Neuronal stem cell (in vitro differentiated cells): ENCODE measurements around the gene TMSB4Y.
A peak's percentile ranks its signal among the peaks of the same experiment; 100 is the strongest.

Experiments used
- DNase-seq: peaks from one replicate; pipeline ENCODE4 v3.0.0-alpha.2; 2013; ENCODE audit warnings: low spot score
- H2AFZ ChIP-seq: one replicate; pipeline ENCODE4 v1.6.1; 2013; ENCODE audit warnings: mild to moderate bottlenecking, low read length, inconsistent platforms
- H2AK5ac ChIP-seq: 2 replicates; pipeline ENCODE4 v1.6.1; 2013; ENCODE audit warnings: low read depth, mild to moderate bottlenecking, inconsistent platforms, low read length, moderate library complexity, mixed read lengths
- H2BK120ac ChIP-seq: 2 replicates; pipeline ENCODE4 v1.6.1; 2013; ENCODE audit warnings: low read depth, mild to moderate bottlenecking, inconsistent platforms, low read length, moderate library complexity, mixed read lengths
- H2BK12ac ChIP-seq: one replicate; pipeline ENCODE4 v1.6.1; 2013; ENCODE audit warnings: low read length, inconsistent platforms
- H2BK15ac ChIP-seq: 2 replicates; pipeline ENCODE4 v1.6.1; 2013; ENCODE audit warnings: mild to moderate bottlenecking, low read length, inconsistent platforms, mixed read lengths
- H2BK5ac ChIP-seq: one replicate; pipeline ENCODE4 v1.6.1; 2013; ENCODE audit warnings: inconsistent platforms, mild to moderate bottlenecking, low read length, moderate library complexity
- H3K14ac ChIP-seq: one replicate; pipeline ENCODE4 v1.6.1; 2013; ENCODE audit warnings: low read length, inconsistent platforms
- H3K18ac ChIP-seq: 2 replicates; pipeline ENCODE4 v1.6.1; 2013; ENCODE audit warnings: low read length, inconsistent platforms
- H3K23ac ChIP-seq: 2 replicates; pipeline ENCODE4 v1.6.1; 2013; ENCODE audit warnings: low read depth, mild to moderate bottlenecking, mixed read lengths, low read length, inconsistent platforms; ENCODE audit not compliant: poor library complexity
- H3K27ac ChIP-seq: replicated peaks from 3 replicates; pipeline ENCODE4 v1.5.1; 2013; ENCODE audit warnings: low read length, inconsistent platforms
- H3K27me3 ChIP-seq, 3 experiments: 2 replicates each; pipeline ENCODE4 v1.6.1; 2013; ENCODE audit warnings: low read length in 3 of 3, mild to moderate bottlenecking in 2 of 3, inconsistent platforms in 1 of 3, low read depth in 1 of 3, mixed read lengths in 1 of 3, moderate library complexity in 1 of 3; ENCODE audit not compliant: control insufficient read depth in 3 of 3, insufficient read depth in 3 of 3
- H3K36me3 ChIP-seq, 2 donors: replicated peaks in 1 of 2; 2 replicates each; pipeline ENCODE4 v1.6.1; 2013; ENCODE audit warnings: low read length in 2 of 2; ENCODE audit not compliant: control insufficient read depth in 2 of 2, insufficient read depth in 2 of 2
- H3K4ac ChIP-seq: 2 replicates; pipeline ENCODE4 v1.6.1; 2013; ENCODE audit warnings: inconsistent platforms, mild to moderate bottlenecking, low read length, moderate library complexity
- H3K4me1 ChIP-seq, 2 donors: 1 replicate in 1 of 2; 2 replicates in 1 of 2; pipeline ENCODE4 v1.6.1; 2013; ENCODE audit warnings: low read length in 2 of 2, low read depth in 1 of 2; ENCODE audit not compliant: control insufficient read depth in 2 of 2, insufficient read depth in 1 of 2
- H3K4me2 ChIP-seq: one replicate; pipeline ENCODE4 v1.6.1; 2013; ENCODE audit warnings: mild to moderate bottlenecking, low read length, inconsistent platforms; ENCODE audit not compliant: insufficient read depth, poor library complexity, severe bottlenecking
- H3K4me3 ChIP-seq, 2 donors: 2 replicates each; pipeline ENCODE4 v1.5.1; 2013; ENCODE audit warnings: low read length in 2 of 2, mild to moderate bottlenecking in 2 of 2, inconsistent platforms in 1 of 2, moderate library complexity in 1 of 2
- H3K79me1 ChIP-seq: one replicate; pipeline ENCODE4 v1.6.1; 2013; ENCODE audit warnings: low read depth, mild to moderate bottlenecking, inconsistent platforms, low read length, moderate library complexity
- H3K9ac ChIP-seq: one replicate; pipeline ENCODE4 v1.6.1; 2013; ENCODE audit warnings: mild to moderate bottlenecking, low read depth, low read length, inconsistent platforms; ENCODE audit not compliant: poor library complexity
- H3K9me3 ChIP-seq, 2 donors: replicated peaks in 1 of 2; 2 replicates each; pipeline versions ENCODE3 to v1.6.1; 2013; ENCODE audit warnings: low read length in 2 of 2, mild to moderate bottlenecking in 2 of 2, inconsistent platforms in 1 of 2, low read depth in 1 of 2, mixed read lengths in 1 of 2, moderate library complexity in 1 of 2; ENCODE audit not compliant: control insufficient read depth in 2 of 2, insufficient read depth in 1 of 2
- H4K8ac ChIP-seq: one replicate; pipeline ENCODE4 v1.6.1; 2013; ENCODE audit warnings: low read depth, mild to moderate bottlenecking, inconsistent platforms, low read length, moderate library complexity
- H4K91ac ChIP-seq: one replicate; pipeline ENCODE4 v1.6.1; 2013; ENCODE audit warnings: low read length, low read depth, mild to moderate bottlenecking, inconsistent platforms; ENCODE audit not compliant: poor library complexity
- WGBS, 2 donors: extraction: QIAGEN DNeasy Blood & Tissue Kit; methylation state at CpG; one replicate each; pipeline ENCODE4 v1.1.7; 2013; ENCODE audit warnings: missing lambda C conversion rate in 2 of 2, mixed read lengths in 1 of 2; ENCODE audit not compliant: insufficient read length in 2 of 2, insufficient replicate concordance in 1 of 2; ENCODE audit errors: extremely low coverage in 2 of 2; 5-methylcytosine and 5-hydroxymethylcytosine counted together

Gene TMSB4Y

DNA sequence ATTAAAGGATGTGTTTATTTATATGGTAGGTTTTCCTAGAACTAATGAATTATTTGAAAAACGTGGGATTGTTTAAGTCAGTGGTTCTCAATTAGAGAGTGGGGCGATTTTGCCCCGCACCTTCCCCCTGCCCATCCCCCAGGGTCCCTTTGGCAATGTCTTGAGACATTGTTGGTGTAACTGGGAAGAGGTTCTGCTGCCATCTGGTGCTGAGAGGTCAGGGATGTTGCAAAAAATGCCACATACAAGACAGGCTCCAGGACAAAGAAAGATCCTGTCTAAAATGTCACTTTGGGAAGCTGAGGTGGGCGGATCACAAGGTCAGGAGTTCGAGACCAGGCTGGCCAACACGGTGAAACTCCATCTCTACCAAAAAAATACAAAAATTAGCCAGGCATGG lies 25.8 kb downstream of the TMSB4Y start:
- H3K4me2 ChIP-seq = no peak overlapping the region
- no peak overlapping the region for H3K9ac ChIP-seq
- no peaks in the 10 kb centered on the region for H3K4me1 ChIP-seq
- WGBS, 2 donors = no CpG with 5 or more reads among the region's 6 CpGs
- no peak overlapping the region for H2BK12ac ChIP-seq
- H3K18ac ChIP-seq = no peak overlapping the region
- H3K4me3 ChIP-seq = no peak overlapping the region
- H2BK5ac ChIP-seq = no peak overlapping the region
- no peak overlapping the region for H2AK5ac ChIP-seq
- no peak overlapping the region for H3K23ac ChIP-seq
- H4K8ac ChIP-seq = no peak overlapping the region
- H3K14ac ChIP-seq = no peak overlapping the region
- no peak overlapping the region for H3K27ac ChIP-seq
- no peak overlapping the region for H4K91ac ChIP-seq
- H3K36me3 ChIP-seq = no peaks in the 10 kb centered on the region
- no peaks in the 10 kb centered on the region for H3K27me3 ChIP-seq
- no peak for DNase-seq
- H3K9me3 ChIP-seq = no peaks in the 10 kb centered on the region
- no peak overlapping the region for H2BK15ac ChIP-seq
- H3K79me1 ChIP-seq = no peaks in the 10 kb centered on the region
- no peak overlapping the region for H2BK120ac ChIP-seq
- H3K4ac ChIP-seq = no peak overlapping the region
- H2AFZ ChIP-seq = no peak overlapping the region

- no peak for DNase-seq
- WGBS, 2 donors = no CpG with 5 or more reads among the region's 10 CpGs
Measured at GRCh38 chrY:13738618-13739017, 34.9 kb downstream of the TMSB4Y start.

GRCh38 chrY:13751289-13752071 lies 47.8 kb downstream of the TMSB4Y start:
- no peaks in the 10 kb centered on the region for H3K79me1 ChIP-seq
- no peak overlapping the region for H4K91ac ChIP-seq

More at GRCh38 chrY:13738618-13739017, 34.9 kb downstream of the TMSB4Y start:
- H3K27me3 ChIP-seq = no peaks in the 10 kb centered on the region
- no peak overlapping the region for H3K9ac ChIP-seq
- H3K14ac ChIP-seq = no peak overlapping the region
- H3K4me1 ChIP-seq = no peaks in the 10 kb centered on the region
- H2BK5ac ChIP-seq = no peak overlapping the region
- H4K91ac ChIP-seq = no peak overlapping the region
- no peak overlapping the region for H4K8ac ChIP-seq
- no peak overlapping the region for H2BK120ac ChIP-seq
- no peak overlapping the region for H2BK12ac ChIP-seq
- H3K79me1 ChIP-seq = no peaks in the 10 kb centered on the region
- no peak overlapping the region for H3K4me2 ChIP-seq
- H3K23ac ChIP-seq = no peak overlapping the region
- H3K27ac ChIP-seq = no peak overlapping the region
- no peak overlapping the region for H3K4ac ChIP-seq
- no peak overlapping the region for H2AK5ac ChIP-seq
- no peak overlapping the region for H2AFZ ChIP-seq
- H3K18ac ChIP-seq = no peak overlapping the region
- no peak overlapping the region for H3K4me3 ChIP-seq
- H3K9me3 ChIP-seq = no peaks in the 10 kb centered on the region
- H2BK15ac ChIP-seq = no peak overlapping the region
- no peaks in the 10 kb centered on the region for H3K36me3 ChIP-seq

DNA sequence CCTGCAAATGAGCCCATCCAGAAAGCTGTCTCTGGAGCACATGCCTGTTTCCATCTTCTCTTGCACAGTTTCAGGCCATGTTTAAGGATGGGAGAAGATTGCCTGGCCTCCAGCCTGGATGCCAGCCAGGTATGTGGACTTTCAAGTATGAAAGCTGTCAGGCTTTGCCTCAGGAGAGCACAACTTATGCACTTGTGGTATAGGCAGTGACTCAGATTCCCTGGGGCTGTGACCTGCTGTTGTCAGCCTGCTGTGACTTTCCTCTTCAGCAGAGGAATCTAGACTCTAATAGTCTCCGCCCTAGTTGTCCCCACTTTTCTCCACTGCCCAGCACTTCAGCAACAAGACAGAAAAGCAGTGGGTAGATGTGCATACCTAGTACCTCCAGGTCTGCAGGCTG lies 51.0 kb downstream of the TMSB4Y start:
- H2BK5ac ChIP-seq = no peak overlapping the region
- no peaks in the 10 kb centered on the region for H3K9me3 ChIP-seq
- no peak overlapping the region for H3K4me2 ChIP-seq
- no peak overlapping the region for H3K4me3 ChIP-seq
- H3K27ac ChIP-seq = no peak overlapping the region
- no peak overlapping the region for H3K9ac ChIP-seq
- no peak for DNase-seq
- H3K36me3 ChIP-seq = no peaks in the 10 kb centered on the region
- H3K14ac ChIP-seq = no peak overlapping the region
- no peak overlapping the region for H2AK5ac ChIP-seq
- H3K4me1 ChIP-seq = peaks cover 0 to 1% of the 10 kb centered on the region in 2 donors
- no peak overlapping the region for H2BK12ac ChIP-seq
- no CpG with 5 or more reads among the region's 1 CpG for WGBS, 2 donors
- H3K79me1 ChIP-seq = no peaks in the 10 kb centered on the region
- H2BK120ac ChIP-seq = no peak overlapping the region
- H3K4ac ChIP-seq = no peak overlapping the region
- no peak overlapping the region for H4K8ac ChIP-seq
- H3K27me3 ChIP-seq = peaks cover 0 to 3% (median 0%) of the 10 kb centered on the region in 3 experiments
- H2AFZ ChIP-seq = no peak overlapping the region
- H4K91ac ChIP-seq = no peak overlapping the region
- H2BK15ac ChIP-seq = no peak overlapping the region
- no peak overlapping the region for H3K18ac ChIP-seq
- H3K23ac ChIP-seq = no peak overlapping the region

More at GRCh38 chrY:13751289-13752071, 47.8 kb downstream of the TMSB4Y start:
- DNase-seq = peak; percentile 46
- Histone ChIP-seq H4K8ac (no peak overlapping the region), H3K18ac (peak overlapping the region; percentile 38), H3K4me3 (peak overlapping the region in 1 of 2 donors; percentile 82), H2BK15ac (no peak overlapping the region), H3K36me3 (no peaks in the 10 kb centered on the region), H3K27ac (no peak overlapping the region), H3K9ac (no peak overlapping the region), H3K23ac (no peak overlapping the region), H3K4me2 (peak overlapping the region; percentile 69), H3K4me1 (peaks cover 0 to 1% of the 10 kb centered on the region in 2 donors), H2BK5ac (no peak overlapping the region), H3K4ac (no peak overlapping the region), H3K27me3 (peaks cover 0 to 3% (median 0%) of the 10 kb centered on the region in 3 experiments), H2BK12ac (no peak overlapping the region), H2AFZ (no peak overlapping the region), H3K9me3 (no peaks in the 10 kb centered on the region), H3K14ac (no peak overlapping the region), H2AK5ac (no peak overlapping the region), H2BK120ac (no peak overlapping the region)
- WGBS, 2 donors = no CpG with 5 or more reads among the region's 60 CpGs
